Measurements from ENCODE around the gene ZNF618. TPM values are rescaled to one million over a fixed set of nuclear protein-coding genes. Genes with fewer than 3 reads are reported as not detected.

The ZNF618 gene
- polyA plus RNA-seq, 1 of the 3 experiments (the other 2 are of a cell fraction) = 6.2 TPM

DNA sequence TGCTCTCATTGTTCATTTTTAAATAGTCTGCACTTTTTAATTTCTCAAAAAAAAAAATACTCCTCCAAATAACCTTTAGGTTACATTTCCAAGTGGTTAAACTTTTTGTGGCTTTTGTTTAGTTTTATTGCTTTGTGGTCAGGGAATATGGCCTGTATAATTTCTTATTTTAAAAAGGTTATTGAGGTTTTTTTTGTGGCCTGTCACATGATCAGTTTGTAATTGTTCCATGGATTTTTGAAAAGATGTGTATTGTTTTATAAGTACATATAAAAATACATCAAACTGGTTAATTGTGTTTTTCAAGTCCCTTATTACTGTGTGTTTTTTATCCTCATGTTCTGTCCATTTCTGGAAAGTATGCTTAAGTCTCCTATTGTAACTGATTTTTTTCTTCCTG, 64.0 kb downstream of the ZNF618 start:
- ChIA-PET POLR2A (no interaction called here), CTCF (no interaction called here)

More for the DNA sequence above, 64.0 kb downstream of the ZNF618 start:
- no peak for DNase-seq
- peaks cover 19% of the 10 kb centered on the region for H3K9me3 ChIP-seq
- H3F3A ChIP-seq (replicated peaks; ENCODE audit: insufficient read depth) = peaks cover 11% of the 10 kb centered on the region
- H3K27me3 ChIP-seq (ENCODE audit: insufficient read depth) = no peaks in the 10 kb centered on the region
- H3K4me3 ChIP-seq (ENCODE audit: low read depth in 2 of 2, low read length in 1 of 2) = no peak overlapping the region
- no peak overlapping the region for H2AFZ ChIP-seq (ENCODE audit: low read depth)
- TF ChIP-seq SIN3A (IDR thresholded peaks at IDR 0.05; ENCODE audit: borderline replicate concordance, low read depth, low read length) (no peak), EZH2phosphoT487 (IDR thresholded peaks at IDR 0.05; ENCODE audit: borderline replicate concordance, low read depth) (no peak), ELF1 (IDR thresholded peaks at IDR 0.05) (no peak), MXI1 (IDR thresholded peaks at IDR 0.05; ENCODE audit: low read depth, low read length) (no peak), GABPA (IDR thresholded peaks at IDR 0.05; ENCODE audit: low read depth) (no peak), NFIC (IDR thresholded peaks at IDR 0.05; ENCODE audit: borderline replicate concordance) (no peak), GATA2 (CRISPR knock-in tag; IDR thresholded peaks at IDR 0.05) (no peak), FOXM1 (IDR thresholded peaks at IDR 0.05; ENCODE audit: low read depth) (no peak), TAF1 (IDR thresholded peaks at IDR 0.05; ENCODE audit: borderline replicate concordance, low read depth, low read length) (no peak), NRF1 (IDR thresholded peaks at IDR 0.05; ENCODE audit: low read depth, low read length) (no peak), RFX5 (IDR thresholded peaks at IDR 0.05; ENCODE audit: low read length) (no peak), RCOR1 (IDR thresholded peaks at IDR 0.05; ENCODE audit: low read length) (no peak), JUND (IDR thresholded peaks at IDR 0.05) (no peak), TCF12 (IDR thresholded peaks at IDR 0.05) (no peak), RXRA (IDR thresholded peaks at IDR 0.05; ENCODE audit: borderline replicate concordance, low read depth) (no peak)
- TF ChIP-seq, protein P1, sequence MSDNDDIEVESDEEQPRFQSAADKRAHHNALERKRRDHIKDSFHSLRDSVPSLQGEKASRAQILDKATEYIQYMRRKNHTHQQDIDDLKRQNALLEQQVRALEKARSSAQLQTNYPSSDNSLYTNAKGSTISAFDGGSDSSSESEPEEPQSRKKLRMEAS (IDR thresholded peaks at IDR 0.05; ENCODE audit: low read depth) = no peak
- TF ChIP-seq, protein P2, sequence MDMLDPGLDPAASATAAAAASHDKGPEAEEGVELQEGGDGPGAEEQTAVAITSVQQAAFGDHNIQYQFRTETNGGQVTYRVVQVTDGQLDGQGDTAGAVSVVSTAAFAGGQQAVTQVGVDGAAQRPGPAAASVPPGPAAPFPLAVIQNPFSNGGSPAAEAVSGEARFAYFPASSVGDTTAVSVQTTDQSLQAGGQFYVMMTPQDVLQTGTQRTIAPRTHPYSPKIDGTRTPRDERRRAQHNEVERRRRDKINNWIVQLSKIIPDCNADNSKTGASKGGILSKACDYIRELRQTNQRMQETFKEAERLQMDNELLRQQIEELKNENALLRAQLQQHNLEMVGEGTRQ (IDR thresholded peaks at IDR 0.05; ENCODE audit: borderline replicate concordance, low read depth, low read length) = no peak
- TF ChIP-seq, protein P3, sequence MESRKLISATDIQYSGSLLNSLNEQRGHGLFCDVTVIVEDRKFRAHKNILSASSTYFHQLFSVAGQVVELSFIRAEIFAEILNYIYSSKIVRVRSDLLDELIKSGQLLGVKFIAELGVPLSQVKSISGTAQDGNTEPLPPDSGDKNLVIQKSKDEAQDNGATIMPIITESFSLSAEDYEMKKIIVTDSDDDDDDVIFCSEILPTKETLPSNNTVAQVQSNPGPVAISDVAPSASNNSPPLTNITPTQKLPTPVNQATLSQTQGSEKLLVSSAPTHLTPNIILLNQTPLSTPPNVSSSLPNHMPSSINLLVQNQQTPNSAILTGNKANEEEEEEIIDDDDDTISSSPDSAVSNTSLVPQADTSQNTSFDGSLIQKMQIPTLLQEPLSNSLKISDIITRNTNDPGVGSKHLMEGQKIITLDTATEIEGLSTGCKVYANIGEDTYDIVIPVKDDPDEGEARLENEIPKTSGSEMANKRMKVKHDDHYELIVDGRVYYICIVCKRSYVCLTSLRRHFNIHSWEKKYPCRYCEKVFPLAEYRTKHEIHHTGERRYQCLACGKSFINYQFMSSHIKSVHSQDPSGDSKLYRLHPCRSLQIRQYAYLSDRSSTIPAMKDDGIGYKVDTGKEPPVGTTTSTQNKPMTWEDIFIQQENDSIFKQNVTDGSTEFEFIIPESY (IDR thresholded peaks at IDR 0.05; ENCODE audit: borderline replicate concordance, low read depth) = no peak
- TF ChIP-seq, protein P4, sequence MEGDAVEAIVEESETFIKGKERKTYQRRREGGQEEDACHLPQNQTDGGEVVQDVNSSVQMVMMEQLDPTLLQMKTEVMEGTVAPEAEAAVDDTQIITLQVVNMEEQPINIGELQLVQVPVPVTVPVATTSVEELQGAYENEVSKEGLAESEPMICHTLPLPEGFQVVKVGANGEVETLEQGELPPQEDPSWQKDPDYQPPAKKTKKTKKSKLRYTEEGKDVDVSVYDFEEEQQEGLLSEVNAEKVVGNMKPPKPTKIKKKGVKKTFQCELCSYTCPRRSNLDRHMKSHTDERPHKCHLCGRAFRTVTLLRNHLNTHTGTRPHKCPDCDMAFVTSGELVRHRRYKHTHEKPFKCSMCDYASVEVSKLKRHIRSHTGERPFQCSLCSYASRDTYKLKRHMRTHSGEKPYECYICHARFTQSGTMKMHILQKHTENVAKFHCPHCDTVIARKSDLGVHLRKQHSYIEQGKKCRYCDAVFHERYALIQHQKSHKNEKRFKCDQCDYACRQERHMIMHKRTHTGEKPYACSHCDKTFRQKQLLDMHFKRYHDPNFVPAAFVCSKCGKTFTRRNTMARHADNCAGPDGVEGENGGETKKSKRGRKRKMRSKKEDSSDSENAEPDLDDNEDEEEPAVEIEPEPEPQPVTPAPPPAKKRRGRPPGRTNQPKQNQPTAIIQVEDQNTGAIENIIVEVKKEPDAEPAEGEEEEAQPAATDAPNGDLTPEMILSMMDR (IDR thresholded peaks at IDR 0.05) = no peak
- no peak overlapping the region for H3K9ac ChIP-seq
- peaks cover 17% of the 10 kb centered on the region for H4K20me1 ChIP-seq (ENCODE audit: insufficient read depth)
- no peak overlapping the region for H3K4me2 ChIP-seq
- no peak overlapping the region for H3K27ac ChIP-seq (ENCODE audit: low read depth in 2 of 2, low read length in 1 of 2)
- H3K36me3 ChIP-seq (replicated peaks in 1 of 2; ENCODE audit: control insufficient read depth in 1 of 2, insufficient read depth in 2 of 2, low read length in 1 of 2) = peaks cover 3 to 16% of the 10 kb centered on the region in 2 experiments
- no peaks in the 10 kb centered on the region for H3K9me2 ChIP-seq
- peaks cover 4 to 9% of the 10 kb centered on the region in 2 experiments; a peak in 3 of 4 replicates for H3K4me1 ChIP-seq (ENCODE audit: control insufficient read depth in 1 of 2, insufficient read depth in 2 of 2, low read depth in 1 of 2, low read length in 1 of 2)
- H3K79me2 ChIP-seq (ENCODE audit: insufficient read depth) = peaks cover 82% of the 10 kb centered on the region
